B cell (primary cell): ENCODE results near the gene ACTL8.

Experiments used
- EZH2 ChIP-seq: IDR thresholded peaks from 2 replicates; pipeline ENCODE4 v1.6.1; 2012; ENCODE audit warnings: borderline replicate concordance, low read depth, mild to moderate bottlenecking, moderate library complexity, low read length; ENCODE audit not compliant: insufficient read depth, poor library complexity, severe bottlenecking
- TF ChIP-seq, protein P1 (sequence below): fragments of 200-600 bp; IDR thresholded peaks from one replicate; pipeline ENCODE4 v1.8.0; 2022; ENCODE audit warnings: antibody characterized with exemption, mild to moderate bottlenecking

DNA sequence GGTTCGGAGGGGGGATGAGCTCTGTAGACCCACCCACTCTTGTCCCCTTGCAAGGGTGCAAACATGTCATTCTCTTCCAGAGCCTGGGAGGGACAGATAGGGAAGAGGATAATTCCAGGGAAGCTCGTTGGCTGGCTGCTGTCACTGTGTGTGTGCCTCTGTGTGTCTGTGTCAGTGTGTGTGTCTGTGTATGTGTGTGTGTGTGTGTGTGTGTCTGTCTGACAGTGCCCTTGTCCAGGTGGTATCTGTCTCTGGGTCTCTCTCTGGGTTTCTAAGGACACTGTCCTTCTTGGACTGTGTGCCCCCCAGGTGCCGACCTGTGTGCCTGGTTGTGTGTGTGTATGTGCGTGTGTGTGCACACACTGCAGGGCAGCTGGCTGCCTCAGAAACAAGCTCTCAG lies 90.5 kb downstream of the ACTL8 start:
- TF ChIP-seq, protein P1, sequence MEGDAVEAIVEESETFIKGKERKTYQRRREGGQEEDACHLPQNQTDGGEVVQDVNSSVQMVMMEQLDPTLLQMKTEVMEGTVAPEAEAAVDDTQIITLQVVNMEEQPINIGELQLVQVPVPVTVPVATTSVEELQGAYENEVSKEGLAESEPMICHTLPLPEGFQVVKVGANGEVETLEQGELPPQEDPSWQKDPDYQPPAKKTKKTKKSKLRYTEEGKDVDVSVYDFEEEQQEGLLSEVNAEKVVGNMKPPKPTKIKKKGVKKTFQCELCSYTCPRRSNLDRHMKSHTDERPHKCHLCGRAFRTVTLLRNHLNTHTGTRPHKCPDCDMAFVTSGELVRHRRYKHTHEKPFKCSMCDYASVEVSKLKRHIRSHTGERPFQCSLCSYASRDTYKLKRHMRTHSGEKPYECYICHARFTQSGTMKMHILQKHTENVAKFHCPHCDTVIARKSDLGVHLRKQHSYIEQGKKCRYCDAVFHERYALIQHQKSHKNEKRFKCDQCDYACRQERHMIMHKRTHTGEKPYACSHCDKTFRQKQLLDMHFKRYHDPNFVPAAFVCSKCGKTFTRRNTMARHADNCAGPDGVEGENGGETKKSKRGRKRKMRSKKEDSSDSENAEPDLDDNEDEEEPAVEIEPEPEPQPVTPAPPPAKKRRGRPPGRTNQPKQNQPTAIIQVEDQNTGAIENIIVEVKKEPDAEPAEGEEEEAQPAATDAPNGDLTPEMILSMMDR = no peak
- TF ChIP-seq EZH2 = no peak
